Transverse colon (tissue), 4 donors: Measurements from ENCODE around the gene TBCEL. TPM values are rescaled to one million over a fixed set of nuclear protein-coding genes. Genes with fewer than 3 reads are reported as not detected.

Experiments
- DNase-seq: peaks from one replicate; pipeline ENCODE4 v3.0.0-alpha.2; 2019
- H3K27ac ChIP-seq, 4 donors: fragments of 200-600 bp; sonication (generic); 2 replicates each; pipeline ENCODE4 v1.5.1; 2016 to 2018; ENCODE audit warnings: inconsistent platforms in 4 of 4
- H3K27me3 ChIP-seq: fragments of 200-600 bp; sonication (generic); 2 replicates; pipeline ENCODE4 v1.5.1; 2017; ENCODE audit warnings: inconsistent platforms
- H3K36me3 ChIP-seq, 4 donors: fragments of 200-600 bp; sonication (generic); 2 replicates each; pipeline ENCODE4 v1.5.1; 2017 to 2019; ENCODE audit warnings: inconsistent platforms in 4 of 4
- H3K4me1 ChIP-seq, 4 donors: fragments of 200-600 bp; sonication (generic); 2 replicates each; pipeline ENCODE4 v1.5.1; 2017 to 2020; ENCODE audit warnings: inconsistent platforms in 4 of 4
- H3K4me3 ChIP-seq, 4 donors: fragments of 200-600 bp; sonication (generic); 1 replicate in 1 of 4; 2 replicates in 3 of 4; pipeline versions ENCODE4 v1.5.1 to v1.6.1; 2017 to 2019; ENCODE audit warnings: inconsistent platforms in 4 of 4
- H3K9me3 ChIP-seq, 2 donors: fragments of 200-600 bp; sonication (generic); 2 replicates each; pipeline ENCODE4 v1.5.1; 2017 to 2019; ENCODE audit warnings: inconsistent platforms in 2 of 2
- EP300 ChIP-seq: sonication (generic); formaldehyde crosslinking; IDR thresholded peaks from one replicate; pipeline ENCODE4 v1.6.1; 2017; ENCODE audit warnings: antibody characterized with exemption, low read depth
- POLR2A ChIP-seq: fragments of 450-650 bp; IDR thresholded peaks from one replicate; pipeline ENCODE4 v1.6.1; 2016; ENCODE audit warnings: antibody characterized with exemption, mild to moderate bottlenecking, moderate library complexity
- POLR2AphosphoS5 ChIP-seq, 3 donors: sonication (generic); formaldehyde crosslinking; IDR thresholded peaks; one replicate each; pipeline ENCODE4 v1.6.1; 2016; ENCODE audit warnings: antibody characterized with exemption in 3 of 3
- WGBS, 2 donors: methylation state at CpG; one replicate each; pipeline ENCODE4 v1.1.5; 2018; ENCODE audit warnings: low coverage in 1 of 2; 5-methylcytosine and 5-hydroxymethylcytosine counted together
- in situ Hi-C, 4 donors: fragments of 200-750 bp; cut with MboI; loops; one replicate each; pipeline versions ENCODE4 v1.15.0 to v1.15.1; 2017; ENCODE audit warnings: low sequenced_read_pairs in 3 of 4, low pct_ligation_motif_present in 1 of 4, low pct_unique_long_range_greater_than_20kb in 1 of 4
- intact Hi-C: fragments of 100-400 bp; cut with DNase I; formaldehyde crosslinking; loops from one replicate; pipeline ENCODE4 v1.15.1; 2023; ENCODE audit warnings: low total_unique reads
- total RNA-seq, 4 donors: library from RNA; depleted of rRNA; stranded (reverse); fragments of >200 nt; gene quantifications; one replicate each; pipeline ENCODE4 v1.1.0, GENCODE V29; 2016
- TF ChIP-seq, protein P1 (sequence below), 5 experiments: fragments of 200-600 bp in 3 of 5; fragments of 450-650 bp in 2 of 5; sonication (generic) in 3 of 5; IDR thresholded peaks; 1 replicate in 2 of 5; 2 replicates in 3 of 5; pipeline ENCODE4 v1.5.1; 2016 to 2017; ENCODE audit warnings: antibody characterized with exemption in 5 of 5, inconsistent platforms in 3 of 5, mild to moderate bottlenecking in 2 of 5, moderate library complexity in 1 of 5

Gene TBCEL
- total RNA-seq, 4 donors from 2014 or later = 7.2 to 16.5 (median 10.5) TPM

DNA sequence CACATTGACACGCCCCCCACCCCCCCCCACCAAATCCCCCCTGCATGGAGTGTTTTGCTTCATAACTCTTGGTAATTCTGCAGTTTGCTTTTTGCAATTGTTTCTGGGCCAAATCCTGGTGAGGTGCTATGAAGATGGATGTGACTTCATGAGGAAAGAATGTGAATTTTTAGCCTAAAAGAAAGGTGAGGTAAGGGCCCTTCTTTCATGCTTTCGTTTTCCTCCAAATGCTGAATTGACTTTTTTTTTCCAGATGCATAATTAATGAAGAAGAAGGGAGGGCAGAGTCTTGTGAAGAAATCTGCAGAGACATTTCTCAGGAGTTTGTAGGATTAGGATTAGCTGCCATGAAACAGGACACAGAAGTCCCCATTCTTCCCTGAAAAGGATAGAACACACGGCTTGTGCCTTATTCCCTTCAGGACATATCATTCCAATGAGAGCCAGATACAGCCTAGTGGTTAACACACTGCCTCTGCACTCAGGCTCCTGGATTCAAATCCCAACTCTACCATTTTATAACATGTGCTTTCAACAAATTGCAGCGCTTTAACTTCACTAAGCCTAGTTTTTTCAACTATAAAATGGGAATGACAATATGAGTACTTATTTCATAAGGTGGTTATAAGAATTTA lies 19.6 kb upstream of the TBCEL start:
- WGBS, 2 donors = 63 to 68% methylated on average over 3 to 4 of the region's 4 CpGs
- TF ChIP-seq POLR2AphosphoS5 (IDR thresholded peaks at IDR 0.05) (no peak), POLR2A (no peak)
- TF ChIP-seq, protein P1, sequence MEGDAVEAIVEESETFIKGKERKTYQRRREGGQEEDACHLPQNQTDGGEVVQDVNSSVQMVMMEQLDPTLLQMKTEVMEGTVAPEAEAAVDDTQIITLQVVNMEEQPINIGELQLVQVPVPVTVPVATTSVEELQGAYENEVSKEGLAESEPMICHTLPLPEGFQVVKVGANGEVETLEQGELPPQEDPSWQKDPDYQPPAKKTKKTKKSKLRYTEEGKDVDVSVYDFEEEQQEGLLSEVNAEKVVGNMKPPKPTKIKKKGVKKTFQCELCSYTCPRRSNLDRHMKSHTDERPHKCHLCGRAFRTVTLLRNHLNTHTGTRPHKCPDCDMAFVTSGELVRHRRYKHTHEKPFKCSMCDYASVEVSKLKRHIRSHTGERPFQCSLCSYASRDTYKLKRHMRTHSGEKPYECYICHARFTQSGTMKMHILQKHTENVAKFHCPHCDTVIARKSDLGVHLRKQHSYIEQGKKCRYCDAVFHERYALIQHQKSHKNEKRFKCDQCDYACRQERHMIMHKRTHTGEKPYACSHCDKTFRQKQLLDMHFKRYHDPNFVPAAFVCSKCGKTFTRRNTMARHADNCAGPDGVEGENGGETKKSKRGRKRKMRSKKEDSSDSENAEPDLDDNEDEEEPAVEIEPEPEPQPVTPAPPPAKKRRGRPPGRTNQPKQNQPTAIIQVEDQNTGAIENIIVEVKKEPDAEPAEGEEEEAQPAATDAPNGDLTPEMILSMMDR (IDR thresholded peaks at IDR 0.05) = no peak
- intact Hi-C loops = no loop called here
- in situ Hi-C loops = no loop called here
- no peak overlapping the region for H3K27ac ChIP-seq
- H3K4me1 ChIP-seq = no peaks in the 10 kb centered on the region
- no peak for DNase-seq
- no peaks in the 10 kb centered on the region for H3K9me3 ChIP-seq
- peaks cover 8% of the 10 kb centered on the region for H3K27me3 ChIP-seq
- no peaks in the 10 kb centered on the region for H3K36me3 ChIP-seq
- no peak overlapping the region for H3K4me3 ChIP-seq

DNA sequence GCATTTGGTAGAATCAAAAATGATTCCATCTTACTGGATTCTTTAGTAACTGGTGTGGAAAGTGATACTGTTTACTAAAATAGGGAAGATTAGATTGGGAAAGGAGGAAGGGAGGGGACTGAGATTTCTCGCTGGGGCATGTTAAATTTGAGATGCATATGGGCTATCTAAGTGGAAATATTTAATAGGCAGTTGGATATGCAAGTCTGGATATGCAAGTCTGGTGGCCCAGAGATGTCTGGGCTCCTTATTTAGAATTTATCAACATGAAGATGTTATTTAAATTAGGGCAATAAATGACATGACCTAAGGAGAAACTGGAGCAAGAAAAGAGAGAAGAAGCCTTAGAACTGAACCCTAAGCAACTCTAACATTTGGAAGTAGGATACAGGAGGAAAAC lies 17.0 kb upstream of the TBCEL start:
- in situ Hi-C loops = no loop called here
- WGBS, 2 donors = 73 to 100% methylated on average over 1 of the region's 1 CpG
- intact Hi-C loops = no loop called here
- Histone ChIP-seq H3K4me1 (no peaks in the 10 kb centered on the region), H3K27me3 (peaks cover 9% of the 10 kb centered on the region), H3K36me3 (no peaks in the 10 kb centered on the region), H3K9me3 (no peaks in the 10 kb centered on the region), H3K4me3 (no peak overlapping the region), H3K27ac (no peak overlapping the region)
- no peak for TF ChIP-seq POLR2A
- no peak for TF ChIP-seq POLR2AphosphoS5 (IDR thresholded peaks at IDR 0.05)
- TF ChIP-seq EP300 = no peak
- TF ChIP-seq, protein P1 (IDR thresholded peaks at IDR 0.05) = no peak
- DNase-seq = no peak

GRCh38 chr11:121008551-121008950 lies 15.4 kb upstream of the TBCEL start:
- intact Hi-C loops (no loop called here), in situ Hi-C loops (no loop called here)
- H3K27ac ChIP-seq = no peak overlapping the region
- peaks cover 9% of the 10 kb centered on the region for H3K27me3 ChIP-seq
- no peak for TF ChIP-seq POLR2A
- no peak for TF ChIP-seq EP300
- TF ChIP-seq POLR2AphosphoS5 (IDR thresholded peaks at IDR 0.05) = no peak
- TF ChIP-seq, protein P1 (IDR thresholded peaks at IDR 0.05) = no peak
- H3K4me1 ChIP-seq = no peaks in the 10 kb centered on the region
- H3K4me3 ChIP-seq = no peak overlapping the region
- H3K36me3 ChIP-seq = no peaks in the 10 kb centered on the region
- no peak for DNase-seq
- no peaks in the 10 kb centered on the region for H3K9me3 ChIP-seq

DNA sequence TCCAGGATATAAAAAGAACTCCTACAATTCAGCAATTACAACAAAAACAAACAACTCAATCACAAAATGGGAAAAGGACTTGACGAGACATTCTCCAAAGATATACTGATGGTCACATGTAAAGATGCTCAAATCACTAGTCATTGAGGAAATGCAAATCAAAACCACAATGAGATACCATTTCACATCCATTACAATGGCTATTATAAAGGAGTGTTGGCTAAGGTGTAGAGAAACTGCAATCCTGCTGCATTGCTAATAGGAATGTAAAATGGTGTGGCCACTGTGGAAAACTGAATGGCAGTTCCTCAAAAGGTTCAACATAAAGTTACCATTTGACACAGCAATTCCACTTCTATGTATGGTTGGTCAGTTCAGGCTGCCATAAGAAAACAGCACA lies 11.8 kb upstream of the TBCEL start:
- Histone ChIP-seq H3K9me3 (no peaks in the 10 kb centered on the region), H3K27me3 (peaks cover 9% of the 10 kb centered on the region), H3K36me3 (no peaks in the 10 kb centered on the region), H3K27ac (no peak overlapping the region), H3K4me3 (no peak overlapping the region), H3K4me1 (no peaks in the 10 kb centered on the region)
- 80 to 100% methylated on average over 1 of the region's 1 CpG for WGBS, 2 donors
- TF ChIP-seq POLR2A (no peak), POLR2AphosphoS5 (IDR thresholded peaks at IDR 0.05) (no peak), EP300 (no peak)
- TF ChIP-seq, protein P1 (IDR thresholded peaks at IDR 0.05) = no peak
- no peak for DNase-seq
- in situ Hi-C loops = no loop called here
- intact Hi-C loops = no loop called here
